ENCODE data around the gene CLK3.

The CLK3 gene

DNA sequence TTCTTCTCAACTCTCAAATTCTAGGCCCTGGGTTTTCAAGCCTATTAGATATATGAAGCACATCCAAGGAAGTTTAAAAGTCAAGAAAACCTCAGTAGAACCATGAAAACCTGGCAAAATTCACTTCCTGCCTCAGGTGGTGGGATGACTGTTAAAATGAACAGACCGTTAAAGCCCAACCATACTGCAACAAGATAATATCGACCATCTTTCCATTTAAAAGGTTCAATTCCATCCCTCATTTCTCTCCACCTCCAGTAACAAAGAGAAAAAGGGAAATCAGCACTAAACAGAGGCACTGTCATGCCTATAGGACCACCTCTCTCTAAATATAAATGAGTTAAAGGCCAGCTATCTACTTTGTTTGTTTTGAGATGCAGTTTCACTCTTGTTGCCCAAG, 49.0 kb downstream of the CLK3 start:
- TF ChIP-seq, protein P1, sequence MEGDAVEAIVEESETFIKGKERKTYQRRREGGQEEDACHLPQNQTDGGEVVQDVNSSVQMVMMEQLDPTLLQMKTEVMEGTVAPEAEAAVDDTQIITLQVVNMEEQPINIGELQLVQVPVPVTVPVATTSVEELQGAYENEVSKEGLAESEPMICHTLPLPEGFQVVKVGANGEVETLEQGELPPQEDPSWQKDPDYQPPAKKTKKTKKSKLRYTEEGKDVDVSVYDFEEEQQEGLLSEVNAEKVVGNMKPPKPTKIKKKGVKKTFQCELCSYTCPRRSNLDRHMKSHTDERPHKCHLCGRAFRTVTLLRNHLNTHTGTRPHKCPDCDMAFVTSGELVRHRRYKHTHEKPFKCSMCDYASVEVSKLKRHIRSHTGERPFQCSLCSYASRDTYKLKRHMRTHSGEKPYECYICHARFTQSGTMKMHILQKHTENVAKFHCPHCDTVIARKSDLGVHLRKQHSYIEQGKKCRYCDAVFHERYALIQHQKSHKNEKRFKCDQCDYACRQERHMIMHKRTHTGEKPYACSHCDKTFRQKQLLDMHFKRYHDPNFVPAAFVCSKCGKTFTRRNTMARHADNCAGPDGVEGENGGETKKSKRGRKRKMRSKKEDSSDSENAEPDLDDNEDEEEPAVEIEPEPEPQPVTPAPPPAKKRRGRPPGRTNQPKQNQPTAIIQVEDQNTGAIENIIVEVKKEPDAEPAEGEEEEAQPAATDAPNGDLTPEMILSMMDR (conservative IDR thresholded peaks at IDR 0.05; ENCODE audit: low read depth, low read length): no peak
- no peak overlapping the region for H3K4me3 ChIP-seq (ENCODE audit: low read length)
- DNase-seq (ENCODE audit: low read depth): no peak

DNA sequence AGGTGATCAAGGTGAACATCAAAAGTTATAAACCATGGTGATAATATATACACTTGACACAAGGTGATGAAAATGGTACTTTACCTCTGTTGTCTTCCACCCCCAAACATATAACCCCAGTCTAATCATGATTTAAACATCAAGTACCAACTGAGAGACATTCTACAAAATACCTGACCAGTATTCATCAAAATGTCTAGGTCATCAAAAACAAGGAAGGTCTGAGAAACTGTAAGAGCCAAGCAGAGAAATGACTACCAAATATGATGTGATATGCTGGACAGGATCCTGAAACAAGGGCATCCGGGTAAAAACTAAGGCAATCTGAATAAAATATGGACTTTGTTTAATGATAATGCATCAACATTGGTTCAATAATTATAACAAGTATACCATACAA, 52.3 kb downstream of the CLK3 start:
- TF ChIP-seq, protein P1 (conservative IDR thresholded peaks at IDR 0.05; ENCODE audit: low read depth, low read length): no peak
- no peak overlapping the region for H3K4me3 ChIP-seq (ENCODE audit: low read length)

DNA sequence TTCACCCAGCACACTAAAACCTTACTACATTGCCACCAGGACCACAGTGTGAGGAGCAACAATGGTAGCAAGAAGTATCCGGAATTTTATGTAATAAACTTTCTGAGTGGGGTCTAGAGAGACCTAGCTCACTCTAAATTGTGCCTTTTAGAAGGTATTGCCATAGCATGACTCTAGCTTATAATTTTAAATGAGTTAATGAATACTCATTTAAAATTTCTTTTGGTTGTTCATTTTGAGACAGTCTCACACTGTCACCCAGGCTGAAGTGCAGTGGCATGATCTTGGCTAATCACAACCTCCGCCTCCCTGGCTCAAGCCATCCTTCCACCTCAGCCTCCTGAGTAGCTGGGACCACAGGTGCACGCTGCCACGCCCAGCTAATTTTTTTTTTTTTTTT, 54.0 kb downstream of the CLK3 start:
- DNase-seq (ENCODE audit: low read depth): no peak
- TF ChIP-seq, protein P1 (conservative IDR thresholded peaks at IDR 0.05; ENCODE audit: low read depth, low read length): no peak
- no peak overlapping the region for H3K4me3 ChIP-seq (ENCODE audit: low read length)

More for the DNA sequence above, 52.3 kb downstream of the CLK3 start:
- no peak for DNase-seq (ENCODE audit: low read depth)

DNA sequence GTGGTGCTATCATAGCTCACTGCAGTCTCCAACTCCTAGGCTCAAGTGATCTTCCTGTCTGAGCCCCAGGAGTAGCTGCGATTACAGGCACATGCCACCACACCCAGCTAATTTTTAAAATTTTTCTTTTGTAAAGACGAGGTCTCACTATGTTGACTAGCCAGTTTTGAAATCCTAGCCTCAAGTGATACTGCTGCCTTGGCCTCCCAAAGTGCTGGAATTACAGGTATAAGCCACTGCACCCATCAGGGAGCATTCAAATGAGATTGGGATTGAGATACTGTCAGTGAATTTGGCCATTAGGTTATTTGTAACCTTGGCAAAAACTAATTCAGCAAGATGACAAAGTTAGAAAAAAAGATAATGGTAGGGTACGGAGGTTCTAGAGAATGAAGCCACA, 58.5 kb downstream of the CLK3 start:
- H3K4me3 ChIP-seq (ENCODE audit: low read length): no peak overlapping the region
- TF ChIP-seq, protein P1 (conservative IDR thresholded peaks at IDR 0.05; ENCODE audit: low read depth, low read length): no peak

DNA sequence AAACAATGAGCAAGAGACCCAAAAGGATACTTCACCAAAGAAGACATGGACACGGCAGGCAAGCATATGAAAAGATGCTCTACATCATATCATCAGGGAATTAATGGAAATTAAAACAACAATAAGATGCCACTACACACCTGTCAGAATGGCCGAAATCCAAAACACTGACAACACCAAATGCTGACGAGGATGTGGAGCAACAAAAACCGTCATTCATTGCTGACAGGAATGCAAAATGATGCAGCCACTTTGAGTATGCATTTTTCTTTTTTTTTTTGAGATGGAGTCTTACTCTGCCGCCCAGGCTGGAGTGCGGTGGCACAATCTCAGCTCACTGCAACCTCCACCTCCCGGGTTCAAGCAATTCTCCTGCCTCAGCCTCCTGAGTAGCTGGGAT, 61.2 kb downstream of the CLK3 start:
- H3K4me3 ChIP-seq (ENCODE audit: low read length): no peak overlapping the region

More for the DNA sequence above, 58.5 kb downstream of the CLK3 start:
- DNase-seq (ENCODE audit: low read depth): no peak

More for the DNA sequence above, 61.2 kb downstream of the CLK3 start:
- TF ChIP-seq, protein P1 (conservative IDR thresholded peaks at IDR 0.05; ENCODE audit: low read depth, low read length): no peak
- DNase-seq (ENCODE audit: low read depth): no peak
